HG03558 (cell line): ENCODE measurements around the gene VAPA.

Source experiments
- ATAC-seq: cut with Tn5 transposase; IDR thresholded peaks from one replicate; pipeline ENCODE4 v1.9.1; 2021; ENCODE audit warnings: moderate number of reproducible peaks; ENCODE audit not compliant: unreplicated experiment; ENCODE audit errors: extremely low read depth

Gene VAPA

DNA sequence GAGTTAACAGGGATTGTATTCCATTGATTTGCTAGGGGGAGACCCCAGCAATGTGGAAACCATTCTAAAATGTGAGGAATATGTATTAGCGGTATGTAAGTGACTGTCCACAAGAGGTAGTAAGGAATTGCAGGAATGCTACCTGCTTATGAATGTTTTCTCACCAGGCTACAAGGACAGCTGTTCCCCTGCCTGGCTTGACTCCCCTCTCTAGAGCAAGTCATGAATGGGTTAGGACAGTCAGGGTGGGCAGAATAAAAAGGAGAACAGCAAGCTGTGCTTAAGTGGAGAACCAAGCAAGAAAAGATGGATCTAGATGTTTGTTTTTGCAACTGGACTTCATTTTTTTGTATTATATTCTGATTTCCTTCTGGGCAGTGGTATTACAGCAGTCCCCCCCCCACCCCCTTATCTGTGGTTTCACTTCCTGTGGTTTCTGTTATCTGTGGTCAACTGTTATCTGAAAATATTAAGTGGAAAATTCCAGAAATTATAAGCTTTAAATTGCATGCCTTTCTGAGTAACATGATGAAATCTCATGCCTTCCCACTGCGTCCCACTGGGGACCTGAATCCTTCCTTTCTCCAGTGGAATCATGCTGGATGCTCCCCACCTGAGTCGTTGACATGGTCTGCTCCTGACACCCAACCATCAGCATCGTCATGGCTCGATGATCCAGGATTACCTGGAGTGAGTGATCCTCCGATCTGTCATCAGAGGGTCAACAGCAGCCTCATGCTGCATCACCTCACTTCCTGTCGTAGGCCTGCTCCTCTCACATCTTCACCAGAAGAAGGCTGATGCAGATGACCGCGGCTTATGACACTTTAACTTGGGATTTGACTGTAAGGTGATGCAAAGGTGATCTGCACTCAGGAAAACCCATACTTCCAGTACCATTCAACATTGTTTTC lies 52.2 kb downstream of the VAPA start:
- no peak for ATAC-seq

DNA sequence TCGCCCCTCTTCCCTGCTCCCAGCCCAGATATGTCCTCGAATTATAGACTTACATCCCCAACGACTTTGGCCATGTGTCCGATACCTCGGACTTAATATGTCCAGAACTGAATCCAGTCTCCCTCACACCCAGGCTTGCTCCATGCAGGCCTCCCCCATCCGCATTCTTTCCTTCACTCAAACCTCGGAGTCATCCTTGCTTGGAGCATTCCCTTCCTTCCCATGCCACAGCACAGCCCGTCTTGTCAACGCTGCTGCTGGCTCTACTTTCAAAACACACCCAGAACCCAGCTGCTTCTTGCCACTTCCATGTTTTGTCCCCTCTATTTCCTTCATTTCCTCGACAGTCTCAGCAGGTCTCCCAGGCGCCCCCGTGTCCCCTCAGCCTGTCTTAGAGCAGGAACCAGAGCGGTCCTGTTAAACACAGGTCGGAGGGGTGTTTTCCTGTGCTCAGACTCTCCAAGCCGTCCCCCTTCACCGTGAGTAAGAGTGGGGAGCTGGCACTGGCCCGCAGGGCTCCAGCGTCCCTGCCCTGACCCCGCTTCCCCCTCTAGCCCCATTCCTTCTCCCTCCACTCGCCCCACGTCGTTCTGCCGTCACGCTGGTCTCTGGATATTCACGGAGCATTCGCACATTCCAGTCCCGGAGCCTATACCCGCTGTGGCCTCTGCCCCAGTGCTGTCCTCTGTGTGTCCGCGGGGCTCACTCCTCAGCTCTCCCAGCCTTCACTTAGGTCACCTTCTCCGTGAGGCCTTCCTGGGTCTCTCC lies 54.4 kb downstream of the VAPA start:
- no peak for ATAC-seq

DNA sequence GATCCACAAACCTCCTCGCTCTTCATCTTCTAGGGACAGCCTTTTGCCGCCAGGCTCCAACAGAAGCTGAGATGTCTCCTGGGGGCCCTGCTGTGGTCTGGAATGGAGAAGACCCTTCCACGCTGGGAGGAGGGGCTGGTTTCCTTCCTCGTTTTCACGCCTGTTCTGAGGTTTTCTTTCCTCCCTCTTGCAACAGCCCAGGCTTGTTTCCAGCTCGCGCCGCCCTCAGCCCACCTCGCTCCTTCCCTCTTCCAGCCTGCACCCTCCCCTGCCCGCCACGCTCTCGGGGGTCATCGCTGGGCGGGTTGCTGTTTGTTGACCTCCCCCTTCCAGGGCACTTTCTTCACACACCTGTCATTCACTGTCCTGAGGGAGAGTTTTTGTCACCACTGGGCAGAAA lies 55.4 kb downstream of the VAPA start:
- no peak for ATAC-seq

DNA sequence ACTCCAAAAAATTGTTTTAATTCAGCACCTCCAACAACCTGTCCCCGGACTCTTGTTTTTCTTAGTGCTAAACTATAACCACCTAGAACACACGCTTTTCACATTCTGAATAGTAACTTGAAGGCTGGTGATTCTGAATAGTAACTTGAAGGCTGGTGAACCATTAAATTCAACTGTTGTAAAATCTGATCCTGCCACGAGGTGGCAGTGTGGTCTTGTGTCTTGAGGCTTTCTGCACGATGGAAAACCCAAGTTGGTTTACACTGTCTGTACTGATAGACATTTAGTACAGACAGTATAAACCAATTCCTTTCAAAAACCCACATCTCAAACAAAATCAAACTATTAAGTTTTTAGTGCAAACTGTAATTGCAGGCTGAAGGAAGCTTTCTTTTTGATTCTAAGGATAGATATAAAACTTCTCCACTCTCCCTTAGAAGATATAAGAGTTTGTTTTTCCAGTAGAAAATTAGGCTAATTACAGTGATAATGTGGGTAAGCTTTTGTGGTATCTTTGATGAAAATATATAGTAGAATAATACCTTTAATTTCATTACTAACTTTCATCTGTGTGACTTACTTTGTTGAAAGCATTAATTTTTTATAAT lies 57.6 kb downstream of the VAPA start:
- no peak for ATAC-seq

DNA sequence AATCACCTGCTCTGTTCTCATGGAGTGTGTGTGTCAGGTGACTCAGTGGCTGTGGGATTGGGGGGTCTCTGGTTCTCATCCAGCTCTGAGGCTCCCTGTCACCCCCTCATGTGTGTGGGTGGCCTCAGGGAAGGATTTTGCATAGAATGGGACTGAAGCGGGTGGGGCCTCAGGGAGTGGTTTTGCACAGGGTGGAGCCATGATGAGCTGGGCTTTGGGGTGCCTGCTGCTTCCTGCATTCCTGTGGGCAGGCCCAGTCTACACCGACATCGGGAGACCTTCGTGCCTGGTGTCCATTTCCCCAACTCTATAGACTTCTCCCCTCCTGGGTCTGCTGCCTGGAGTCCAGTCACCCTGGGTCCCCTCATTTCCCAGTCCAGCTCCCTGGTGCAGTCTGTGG lies 59.7 kb downstream of the VAPA start:
- ATAC-seq: no peak

DNA sequence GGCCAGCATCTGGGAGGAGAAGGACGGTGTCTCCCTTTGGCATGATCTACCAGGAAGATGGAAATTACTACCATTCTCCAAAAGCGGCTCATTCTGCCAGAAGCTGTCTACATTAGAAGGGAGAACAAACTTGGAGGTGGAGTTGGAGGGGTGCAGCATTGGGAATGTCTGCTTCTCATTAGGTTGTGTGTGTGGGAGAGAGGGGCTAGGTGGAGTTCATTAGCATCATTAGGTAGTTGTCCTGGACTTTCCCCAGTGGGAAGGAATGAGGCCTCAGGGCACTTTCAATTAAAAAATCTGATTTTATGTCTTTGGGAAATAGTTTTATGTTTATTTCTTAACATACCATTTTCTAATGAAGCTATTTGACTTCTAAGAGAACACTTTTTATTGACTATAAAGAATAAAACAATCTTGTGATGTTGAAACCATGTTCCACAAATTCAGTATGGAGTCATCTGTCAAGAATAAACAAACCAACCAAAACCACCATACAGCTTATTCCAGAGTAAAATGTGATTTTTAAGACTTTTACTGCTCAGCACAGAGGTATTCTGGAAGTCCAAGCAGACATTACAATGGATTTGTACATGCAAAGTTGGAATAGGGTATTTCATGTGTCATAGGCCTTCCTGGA lies 60.6 kb downstream of the VAPA start:
- ATAC-seq: no peak

DNA sequence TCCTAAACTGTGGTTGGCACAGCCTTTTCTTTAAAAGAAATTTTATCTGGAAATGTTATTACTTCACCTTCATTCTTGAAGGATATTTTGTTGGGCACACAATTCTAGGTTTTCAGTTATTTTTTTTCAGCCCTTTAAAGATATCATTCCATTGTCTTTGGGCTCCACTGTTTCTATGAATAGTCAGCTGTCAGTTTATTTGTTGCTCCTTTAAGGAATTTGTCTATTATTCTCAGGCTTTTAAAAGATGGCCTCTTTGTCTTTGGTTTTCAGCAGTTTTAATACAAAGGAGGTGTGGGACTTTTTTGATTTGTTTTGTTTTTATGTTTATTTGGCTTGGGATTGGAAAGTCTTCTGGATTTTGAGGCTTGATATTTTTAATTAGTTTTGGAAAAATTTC lies 61.8 kb downstream of the VAPA start:
- ATAC-seq: no peak

DNA sequence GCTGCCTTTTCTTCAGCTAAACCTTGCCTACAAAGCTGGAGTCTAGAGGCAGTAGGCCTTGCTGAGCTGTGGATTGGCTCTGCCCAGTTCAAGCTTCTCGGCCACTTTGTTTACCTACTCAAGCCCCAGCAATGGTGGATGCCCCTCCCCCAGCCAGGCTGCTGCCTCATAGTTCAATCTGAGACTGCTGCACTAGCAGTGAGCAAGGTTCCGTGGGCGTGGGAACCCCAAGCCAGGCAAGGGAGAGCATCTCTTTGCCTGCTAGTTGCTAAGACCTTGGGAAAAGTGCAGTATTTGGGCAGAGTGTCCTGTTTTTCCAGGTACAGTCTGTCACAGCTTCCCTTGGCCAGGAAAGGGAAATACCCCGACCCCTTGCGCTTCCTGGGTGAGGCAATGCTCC lies 68.9 kb downstream of the VAPA start:
- ATAC-seq: no peak

DNA sequence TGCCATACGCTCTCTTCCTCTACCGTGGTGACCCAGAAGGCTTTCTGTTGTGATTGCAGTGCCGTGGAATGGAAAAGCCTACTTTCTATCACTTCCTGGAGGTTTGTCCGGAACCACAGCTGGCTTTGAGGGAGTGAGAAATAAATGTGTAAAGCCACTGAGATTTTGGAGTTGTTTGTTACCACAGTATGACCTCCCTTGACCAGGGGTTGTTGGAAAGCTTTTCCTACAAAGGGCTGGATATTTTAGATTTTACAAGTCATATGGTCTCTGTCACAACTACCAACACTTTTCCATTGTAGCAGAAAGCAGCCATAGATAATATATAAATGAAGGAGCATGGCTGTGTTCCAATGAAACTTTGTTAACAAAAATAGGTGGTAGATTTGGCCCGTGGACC lies 70.3 kb downstream of the VAPA start:
- no peak for ATAC-seq

DNA sequence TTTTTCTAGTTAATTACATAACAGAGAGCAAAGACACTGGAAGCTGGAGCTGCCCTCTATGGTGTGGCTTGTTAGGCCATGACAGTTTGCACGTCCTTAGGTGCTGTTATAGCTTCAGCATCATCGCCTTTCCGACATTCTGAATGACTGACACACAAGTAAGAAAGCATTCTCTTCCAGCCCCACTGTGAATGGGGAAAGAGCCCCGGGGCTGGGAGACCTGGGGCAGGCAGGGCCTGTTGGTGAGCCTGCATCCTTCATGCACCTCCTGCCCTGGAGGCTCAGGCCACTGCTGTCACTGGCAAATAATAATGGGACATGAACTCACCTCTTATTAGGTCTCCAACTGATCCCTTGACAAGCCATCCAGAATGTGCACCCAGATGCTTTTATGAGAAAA lies 71.8 kb downstream of the VAPA start:
- ATAC-seq: no peak

DNA sequence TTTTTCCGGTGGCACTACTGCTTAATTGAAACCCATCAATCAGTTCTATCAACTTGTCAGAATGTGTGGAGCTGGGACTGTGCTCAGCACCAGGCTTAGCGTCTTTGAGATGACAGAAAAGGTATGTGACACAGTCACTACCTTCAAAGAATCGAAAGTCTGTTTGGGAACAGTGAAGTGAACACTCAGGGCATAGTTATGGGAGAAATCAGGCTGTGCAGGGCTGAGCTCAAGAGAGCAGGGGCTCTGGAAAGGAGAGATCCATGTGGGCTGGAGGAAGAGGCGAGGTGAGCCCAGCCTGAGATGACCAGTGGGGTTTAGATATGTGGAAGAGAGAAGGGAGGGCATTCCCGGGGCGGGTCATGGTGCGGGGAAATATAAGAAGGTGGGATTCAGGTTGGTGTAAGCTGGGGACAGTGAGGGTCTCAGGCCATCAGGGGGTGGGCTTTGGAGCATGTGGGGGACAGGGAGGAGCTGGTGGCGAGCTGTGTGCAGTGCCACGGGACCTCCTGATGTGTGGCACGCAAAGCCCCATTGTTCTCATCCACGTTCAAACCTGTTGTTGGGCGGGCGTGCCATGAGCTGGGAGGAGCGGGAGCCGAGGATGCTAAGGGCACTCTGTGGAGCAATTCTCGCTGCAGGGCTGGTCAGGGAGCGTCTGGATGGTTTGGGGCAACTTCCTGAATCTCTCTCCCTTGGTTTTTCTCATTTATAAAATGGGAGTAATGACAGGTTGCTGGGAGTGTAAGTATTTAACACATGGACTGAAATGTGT lies 72.5 kb downstream of the VAPA start:
- no peak for ATAC-seq

DNA sequence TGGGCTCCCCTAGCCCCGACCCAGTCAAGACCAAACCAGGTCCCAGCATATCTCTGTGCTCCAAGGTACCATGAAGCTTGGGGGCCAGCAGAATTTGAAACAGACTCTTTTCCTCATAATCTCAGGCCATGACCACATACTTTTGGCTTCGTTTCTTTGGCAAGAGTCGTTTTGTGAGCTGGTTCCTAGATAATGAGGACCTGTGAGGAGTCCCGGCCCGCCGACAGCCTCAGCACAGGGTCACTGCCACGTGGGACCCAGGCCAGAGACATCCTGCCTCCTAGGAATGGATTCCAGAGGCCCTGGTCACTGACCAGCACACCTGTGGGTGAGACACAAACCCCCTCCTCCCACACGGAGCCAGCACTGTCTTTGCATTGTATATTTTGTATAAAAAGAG lies 73.5 kb downstream of the VAPA start:
- ATAC-seq: no peak

DNA sequence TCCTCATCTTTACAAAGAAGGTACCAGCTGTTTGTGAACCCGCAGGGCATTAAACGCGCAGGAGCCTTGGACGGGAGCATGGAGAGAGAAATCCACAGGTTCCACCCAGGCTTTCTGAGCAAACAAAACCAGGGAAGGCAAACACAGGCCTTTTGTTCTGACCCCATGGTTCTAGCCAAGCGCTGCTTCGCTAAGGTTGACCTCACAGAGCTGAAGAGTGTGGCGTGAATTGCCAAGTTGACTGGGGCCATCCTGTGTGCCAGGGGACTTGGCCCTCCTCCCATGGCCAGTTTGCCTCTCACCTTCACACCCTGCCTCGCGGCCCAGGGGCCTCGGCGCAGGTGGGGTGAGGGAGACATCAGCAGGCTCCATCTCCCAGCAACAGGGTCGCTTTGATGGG lies 74.1 kb downstream of the VAPA start:
- no peak for ATAC-seq

DNA sequence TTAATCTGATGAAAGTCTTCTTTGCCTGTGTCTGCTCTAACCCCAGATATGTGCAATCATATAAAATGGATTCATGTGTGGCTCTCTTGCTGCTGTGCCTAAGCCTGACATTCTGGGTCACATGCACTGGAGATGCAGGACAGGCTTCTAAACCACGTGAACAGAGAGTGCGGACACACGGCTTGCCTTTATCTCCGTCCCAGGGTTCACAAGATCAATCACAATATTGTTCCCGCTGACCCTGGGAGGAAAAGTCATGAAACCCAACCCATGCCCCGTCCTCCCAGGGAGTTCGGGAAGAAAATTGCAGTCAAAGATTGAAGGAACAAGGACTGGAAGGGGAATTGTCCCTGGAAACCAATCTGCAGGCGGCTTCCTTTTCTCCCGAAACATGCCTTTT lies 74.8 kb downstream of the VAPA start:
- no peak for ATAC-seq

DNA sequence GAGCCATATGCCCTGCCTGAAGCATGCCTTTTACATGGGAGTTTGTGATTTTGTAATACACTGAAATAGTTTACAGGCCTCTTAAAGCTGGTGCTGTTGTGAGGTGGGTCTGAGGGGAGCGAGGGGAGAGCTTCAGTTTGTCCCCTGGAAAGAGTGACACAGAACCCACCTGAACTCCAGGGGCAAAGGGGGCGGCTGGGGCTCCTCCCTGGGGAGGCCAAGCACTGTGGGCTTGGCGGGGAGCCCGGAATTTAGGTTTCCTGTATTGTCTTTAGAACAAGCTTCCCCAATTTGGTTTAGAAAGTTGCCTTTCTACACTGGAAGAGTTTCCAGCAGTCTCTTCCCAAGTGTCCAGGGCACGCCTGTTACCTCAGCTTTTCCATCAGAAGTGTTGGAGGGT lies 75.7 kb downstream of the VAPA start:
- ATAC-seq: no peak

DNA sequence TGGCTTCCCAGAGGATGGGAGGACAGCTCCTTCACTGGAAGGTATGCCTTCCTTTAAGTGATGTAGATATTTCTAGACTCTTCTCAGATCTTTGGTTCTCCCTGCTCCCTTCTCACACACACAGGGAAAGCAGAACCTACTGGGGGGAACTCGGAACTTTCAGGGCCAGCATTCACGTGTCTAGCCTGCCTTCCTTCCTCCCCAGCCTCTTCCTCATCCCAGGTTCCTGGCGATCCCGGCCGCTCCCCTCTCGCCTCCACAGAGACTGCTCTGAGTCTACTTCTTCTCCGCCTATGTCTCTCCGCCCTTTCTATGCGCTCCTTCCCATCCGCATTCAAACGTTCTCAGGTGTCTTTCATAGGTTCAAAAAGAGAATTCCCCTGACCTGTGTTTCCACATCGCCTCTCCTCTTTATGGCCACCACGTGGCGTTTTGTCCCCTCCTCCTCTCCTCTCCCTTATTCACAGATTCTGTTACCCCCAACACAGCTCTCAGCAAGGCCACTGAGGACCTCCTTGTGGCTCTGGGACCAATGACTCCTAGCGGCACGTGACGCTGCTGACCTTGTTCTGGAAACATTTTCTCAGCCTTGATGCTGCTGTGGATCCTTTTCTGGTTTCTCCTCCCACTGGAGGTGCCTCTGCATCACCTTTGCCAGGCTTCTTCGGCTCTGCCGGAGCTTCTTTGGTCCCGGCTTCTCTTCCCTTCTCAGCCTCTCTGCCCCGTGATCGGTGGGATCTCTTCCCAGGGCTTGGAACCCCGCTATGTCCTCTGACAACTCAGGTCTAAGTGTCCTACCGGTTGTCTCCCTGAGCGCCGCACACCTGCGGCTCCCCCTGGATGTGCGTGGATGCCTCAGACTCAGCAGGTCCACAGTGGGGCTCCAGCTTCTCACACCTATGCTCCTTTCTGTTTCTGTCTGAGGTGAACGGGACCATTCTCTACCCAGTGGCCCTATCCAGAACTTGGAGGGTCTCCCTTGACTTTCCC lies 77.5 kb downstream of the VAPA start:
- ATAC-seq: no peak

DNA sequence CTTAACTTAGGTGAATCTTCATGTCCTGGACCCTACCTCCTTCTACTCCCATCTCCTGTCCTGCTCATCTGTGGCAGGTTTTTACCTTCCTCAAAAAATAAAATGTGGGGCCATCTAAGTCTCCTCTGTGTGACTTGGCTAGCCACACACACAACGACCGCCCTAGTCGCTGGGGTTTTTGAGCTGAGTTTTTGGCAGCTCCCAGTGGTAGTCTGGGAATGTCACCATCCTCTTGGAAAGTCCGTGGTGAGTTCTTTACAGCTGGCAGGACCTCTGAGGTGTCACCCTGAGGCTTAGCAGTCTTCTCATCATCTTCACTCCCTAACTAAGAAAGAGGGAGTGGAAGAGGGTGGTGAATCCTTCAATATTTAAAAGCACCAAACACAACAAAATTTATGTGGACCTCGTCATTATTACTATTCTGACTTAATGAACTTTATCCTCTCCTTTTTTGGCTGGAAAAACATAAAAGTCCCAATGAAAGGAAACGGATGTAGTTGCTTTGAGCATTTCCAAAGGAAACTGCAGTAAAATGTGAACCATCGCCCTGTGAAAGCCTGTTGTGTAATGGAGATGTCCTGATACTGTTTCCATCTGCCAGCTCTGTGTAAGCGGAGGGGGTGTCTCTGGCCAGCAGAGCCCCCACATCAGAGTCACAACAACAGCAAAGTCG lies 78.6 kb downstream of the VAPA start:
- ATAC-seq: no peak

DNA sequence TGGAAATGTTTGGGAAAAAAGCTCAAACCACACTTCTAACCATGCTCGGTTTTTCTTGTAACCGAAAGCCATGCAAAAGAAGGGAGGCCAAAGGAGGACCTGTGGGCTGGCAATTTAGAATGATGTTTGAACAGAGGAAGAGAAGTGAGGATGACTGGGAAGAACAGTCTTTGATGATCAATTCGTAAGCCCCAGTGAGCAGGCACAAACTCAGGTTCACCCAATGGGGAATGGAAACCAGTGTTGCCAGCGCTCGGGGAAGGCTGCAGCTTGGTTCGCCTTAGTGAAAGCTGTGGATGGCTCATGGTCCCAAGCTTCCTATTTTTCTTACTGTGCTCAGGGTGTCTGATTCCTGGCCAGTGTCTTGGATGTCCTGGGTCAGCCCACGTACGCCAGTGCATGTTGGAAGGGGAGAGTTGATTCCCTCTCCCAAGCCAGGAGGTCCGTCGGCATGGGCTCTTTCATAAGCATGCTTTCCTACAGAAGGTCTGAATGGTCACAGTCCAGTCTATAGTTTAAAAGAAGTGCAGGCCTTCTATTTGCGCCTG lies 79.2 kb downstream of the VAPA start:
- ATAC-seq: no peak
